Measurements from ENCODE around the gene TBC1D8. TPM values are rescaled to one million over a fixed set of nuclear protein-coding genes. Genes with fewer than 3 reads are reported as not detected.
A peak's percentile ranks its signal among the peaks of the same experiment; 100 is the strongest.

TBC1D8 gene
- total and polyA plus RNA-seq, 2 of the 13 experiments (the other 11 are each of a cell fraction or from before 2014, with no cell fraction given), result 45.1 to 95.4 TPM

DNA sequence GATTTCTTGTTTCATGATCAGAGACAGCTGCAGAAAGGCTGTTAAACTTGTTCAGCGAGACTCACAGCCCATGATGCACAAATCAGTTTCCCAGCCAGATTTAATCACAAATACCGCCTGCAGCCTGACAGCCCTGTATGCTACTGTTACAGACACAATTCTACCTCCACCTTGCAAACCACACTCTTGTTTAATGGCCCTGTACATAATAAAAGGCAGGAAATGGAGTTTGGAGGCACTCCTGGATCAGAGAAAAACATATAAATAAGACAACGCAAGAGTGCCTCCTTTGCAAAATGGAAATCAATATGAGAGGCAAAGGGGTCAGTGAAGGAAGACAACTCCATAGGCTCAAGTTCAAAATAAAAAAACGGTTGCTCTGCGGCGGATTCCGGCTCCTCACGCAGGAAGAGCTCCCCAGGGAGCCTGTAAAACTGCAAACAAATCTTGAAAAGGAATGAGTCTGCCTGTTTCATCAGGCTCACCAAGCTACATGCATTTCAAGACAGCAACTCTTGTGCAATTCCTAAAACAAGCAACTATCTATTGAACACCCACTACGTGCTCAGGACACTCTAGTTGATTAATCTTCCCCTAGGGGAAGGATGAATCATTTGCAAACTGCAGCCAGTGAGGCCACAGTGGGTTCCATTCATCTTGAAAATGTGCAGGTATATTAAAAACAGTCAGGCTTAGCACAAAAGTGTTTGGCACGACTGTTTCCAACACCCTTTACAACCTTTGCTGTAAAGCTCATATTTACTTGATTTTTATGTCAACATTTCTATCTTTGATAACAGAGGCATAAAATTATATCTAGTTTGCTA, 37.5 kb downstream of the TBC1D8 start (continued):
- TF ChIP-seq CENPX (CRISPR knock-in tag; IDR thresholded peaks at IDR 0.05) (no peak), ESRRA (CRISPR knock-in tag; IDR thresholded peaks at IDR 0.05; ENCODE audit: low read depth) (no peak), ZNF644 (CRISPR knock-in tag; IDR thresholded peaks at IDR 0.05; ENCODE audit: low read depth) (peak; percentile 91), ZNF562 (CRISPR knock-in tag; IDR thresholded peaks at IDR 0.05; ENCODE audit: borderline replicate concordance) (no peak), CBX5 (CRISPR knock-in tag; IDR thresholded peaks at IDR 0.05; ENCODE audit: borderline replicate concordance) (peak; percentile 81; the same call in 1 of the 2 replicates), YY1 (IDR thresholded peaks at IDR 0.05; ENCODE audit: insufficient read depth, insufficient replicate concordance, low read depth, low read length) (peak; percentile 25), FOXA3 (CRISPR knock-in tag; IDR thresholded peaks at IDR 0.05) (peak; percentile 90), ZNF446 (CRISPR knock-in tag; IDR thresholded peaks at IDR 0.05) (no peak), TOE1 (CRISPR knock-in tag; IDR thresholded peaks at IDR 0.05) (no peak), THAP11 (CRISPR knock-in tag; IDR thresholded peaks at IDR 0.05) (peak; percentile 75), PHF8 (CRISPR knock-in tag; IDR thresholded peaks at IDR 0.05) (0 out of 2 replicates have a peak, but pooled peaks have one; percentile 20)
- TF ChIP-seq, protein P1, sequence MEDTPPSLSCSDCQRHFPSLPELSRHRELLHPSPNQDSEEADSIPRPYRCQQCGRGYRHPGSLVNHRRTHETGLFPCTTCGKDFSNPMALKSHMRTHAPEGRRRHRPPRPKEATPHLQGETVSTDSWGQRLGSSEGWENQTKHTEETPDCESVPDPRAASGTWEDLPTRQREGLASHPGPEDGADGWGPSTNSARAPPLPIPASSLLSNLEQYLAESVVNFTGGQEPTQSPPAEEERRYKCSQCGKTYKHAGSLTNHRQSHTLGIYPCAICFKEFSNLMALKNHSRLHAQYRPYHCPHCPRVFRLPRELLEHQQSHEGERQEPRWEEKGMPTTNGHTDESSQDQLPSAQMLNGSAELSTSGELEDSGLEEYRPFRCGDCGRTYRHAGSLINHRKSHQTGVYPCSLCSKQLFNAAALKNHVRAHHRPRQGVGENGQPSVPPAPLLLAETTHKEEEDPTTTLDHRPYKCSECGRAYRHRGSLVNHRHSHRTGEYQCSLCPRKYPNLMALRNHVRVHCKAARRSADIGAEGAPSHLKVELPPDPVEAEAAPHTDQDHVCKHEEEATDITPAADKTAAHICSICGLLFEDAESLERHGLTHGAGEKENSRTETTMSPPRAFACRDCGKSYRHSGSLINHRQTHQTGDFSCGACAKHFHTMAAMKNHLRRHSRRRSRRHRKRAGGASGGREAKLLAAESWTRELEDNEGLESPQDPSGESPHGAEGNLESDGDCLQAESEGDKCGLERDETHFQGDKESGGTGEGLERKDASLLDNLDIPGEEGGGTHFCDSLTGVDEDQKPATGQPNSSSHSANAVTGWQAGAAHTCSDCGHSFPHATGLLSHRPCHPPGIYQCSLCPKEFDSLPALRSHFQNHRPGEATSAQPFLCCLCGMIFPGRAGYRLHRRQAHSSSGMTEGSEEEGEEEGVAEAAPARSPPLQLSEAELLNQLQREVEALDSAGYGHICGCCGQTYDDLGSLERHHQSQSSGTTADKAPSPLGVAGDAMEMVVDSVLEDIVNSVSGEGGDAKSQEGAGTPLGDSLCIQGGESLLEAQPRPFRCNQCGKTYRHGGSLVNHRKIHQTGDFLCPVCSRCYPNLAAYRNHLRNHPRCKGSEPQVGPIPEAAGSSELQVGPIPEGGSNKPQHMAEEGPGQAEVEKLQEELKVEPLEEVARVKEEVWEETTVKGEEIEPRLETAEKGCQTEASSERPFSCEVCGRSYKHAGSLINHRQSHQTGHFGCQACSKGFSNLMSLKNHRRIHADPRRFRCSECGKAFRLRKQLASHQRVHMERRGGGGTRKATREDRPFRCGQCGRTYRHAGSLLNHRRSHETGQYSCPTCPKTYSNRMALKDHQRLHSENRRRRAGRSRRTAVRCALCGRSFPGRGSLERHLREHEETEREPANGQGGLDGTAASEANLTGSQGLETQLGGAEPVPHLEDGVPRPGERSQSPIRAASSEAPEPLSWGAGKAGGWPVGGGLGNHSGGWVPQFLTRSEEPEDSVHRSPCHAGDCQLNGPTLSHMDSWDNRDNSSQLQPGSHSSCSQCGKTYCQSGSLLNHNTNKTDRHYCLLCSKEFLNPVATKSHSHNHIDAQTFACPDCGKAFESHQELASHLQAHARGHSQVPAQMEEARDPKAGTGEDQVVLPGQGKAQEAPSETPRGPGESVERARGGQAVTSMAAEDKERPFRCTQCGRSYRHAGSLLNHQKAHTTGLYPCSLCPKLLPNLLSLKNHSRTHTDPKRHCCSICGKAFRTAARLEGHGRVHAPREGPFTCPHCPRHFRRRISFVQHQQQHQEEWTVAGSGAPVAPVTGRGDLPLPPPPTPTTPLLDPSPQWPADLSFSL (CRISPR knock-in tag; IDR thresholded peaks at IDR 0.05), result no peak; the same call in 1 of the 2 replicates
- TF ChIP-seq, protein P2, sequence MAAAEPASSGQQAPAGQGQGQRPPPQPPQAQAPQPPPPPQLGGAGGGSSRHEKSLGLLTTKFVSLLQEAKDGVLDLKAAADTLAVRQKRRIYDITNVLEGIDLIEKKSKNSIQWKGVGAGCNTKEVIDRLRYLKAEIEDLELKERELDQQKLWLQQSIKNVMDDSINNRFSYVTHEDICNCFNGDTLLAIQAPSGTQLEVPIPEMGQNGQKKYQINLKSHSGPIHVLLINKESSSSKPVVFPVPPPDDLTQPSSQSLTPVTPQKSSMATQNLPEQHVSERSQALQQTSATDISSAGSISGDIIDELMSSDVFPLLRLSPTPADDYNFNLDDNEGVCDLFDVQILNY (CRISPR knock-in tag; conservative IDR thresholded peaks at IDR 0.05), result no peak
- TF ChIP-seq, protein P3, sequence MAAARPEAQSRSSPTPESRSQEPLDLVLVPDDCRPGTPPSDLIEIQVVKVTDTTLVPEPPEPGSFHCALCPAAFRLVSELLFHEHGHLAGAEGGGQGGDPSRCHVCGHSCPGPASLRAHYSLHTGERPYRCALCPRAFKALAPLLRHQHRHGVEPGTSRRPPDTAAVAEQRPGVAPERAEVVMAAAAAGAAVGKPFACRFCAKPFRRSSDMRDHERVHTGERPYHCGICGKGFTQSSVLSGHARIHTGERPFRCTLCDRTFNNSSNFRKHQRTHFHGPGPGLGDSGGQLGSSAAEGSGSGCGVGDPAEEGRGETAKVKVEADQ (CRISPR knock-in tag; IDR thresholded peaks at IDR 0.05; ENCODE audit: borderline replicate concordance), result 0 out of 2 replicates have a peak, but pooled peaks have one; percentile 68

Measured in HepG2 (cell line).